H9 (cell line): ENCODE results near the gene PKP1. TPM values are rescaled to one million over a fixed set of nuclear protein-coding genes. Genes with fewer than 3 reads are reported as not detected.

Experiments used
- DNase-seq: peaks from one replicate; pipeline ENCODE4 v3.0.0-alpha.2; 2017
- H2AFZ ChIP-seq: one replicate; pipeline ENCODE4 v1.6.1; 2013; ENCODE audit warnings: mild to moderate bottlenecking, low read length, control low read depth, moderate library complexity
- H2AK5ac ChIP-seq: 2 replicates; pipeline ENCODE4 v1.6.1; 2013; ENCODE audit warnings: low read length, control low read depth, mixed read lengths; ENCODE audit not compliant: insufficient read length
- H2BK120ac ChIP-seq: one replicate; pipeline ENCODE4 v1.6.1; 2013; ENCODE audit warnings: low read depth, mild to moderate bottlenecking, low read length, control low read depth, inconsistent platforms; ENCODE audit not compliant: poor library complexity, severe bottlenecking
- H2BK12ac ChIP-seq: 2 replicates; pipeline ENCODE4 v1.6.1; 2013; ENCODE audit warnings: low read length, control low read depth, mixed read lengths, low read depth; ENCODE audit not compliant: insufficient read length
- H2BK15ac ChIP-seq: 2 replicates; pipeline ENCODE4 v1.6.1; 2013; ENCODE audit warnings: low read depth, low read length, control low read depth
- H2BK20ac ChIP-seq: one replicate; pipeline ENCODE4 v1.6.1; 2013; ENCODE audit warnings: low read depth, mild to moderate bottlenecking, low read length, control low read depth, inconsistent platforms; ENCODE audit not compliant: poor library complexity, severe bottlenecking
- H2BK5ac ChIP-seq: 2 replicates; pipeline ENCODE4 v1.6.1; 2013; ENCODE audit warnings: low read length, control low read depth, mixed read lengths; ENCODE audit not compliant: insufficient read length
- H3K14ac ChIP-seq: 2 replicates; pipeline ENCODE4 v1.6.1; 2013; ENCODE audit warnings: low read length, control low read depth; ENCODE audit not compliant: insufficient read depth
- H3K18ac ChIP-seq: 2 replicates; pipeline ENCODE4 v1.6.1; 2013; ENCODE audit warnings: low read depth, mild to moderate bottlenecking, mixed read lengths, low read length, control low read depth; ENCODE audit not compliant: insufficient read length
- H3K23ac ChIP-seq: 2 replicates; pipeline ENCODE4 v1.6.1; 2013; ENCODE audit warnings: low read length, control low read depth, mixed read lengths, low read depth; ENCODE audit not compliant: insufficient read length
- H3K23me2 ChIP-seq: 2 replicates; pipeline ENCODE4 v1.6.1; 2013; ENCODE audit warnings: low read depth, mild to moderate bottlenecking, mixed read lengths, low read length, control low read depth; ENCODE audit not compliant: insufficient read length, poor library complexity, severe bottlenecking
- H3K27ac ChIP-seq: 2 replicates; pipeline ENCODE4 v1.5.1; 2013; ENCODE audit warnings: low read length, control low read depth, mixed read lengths, low read depth; ENCODE audit not compliant: insufficient read length
- H3K27me3 ChIP-seq: 2 replicates; pipeline ENCODE4 v1.6.1; 2013; ENCODE audit warnings: low read length, control low read depth, inconsistent platforms; ENCODE audit not compliant: insufficient read depth
- H3K4ac ChIP-seq: 2 replicates; pipeline ENCODE4 v1.6.1; 2013; ENCODE audit warnings: low read depth, mild to moderate bottlenecking, control low read depth, inconsistent platforms, low read length, moderate library complexity
- H3K4me1 ChIP-seq: 2 replicates; pipeline ENCODE4 v1.6.1; 2013; ENCODE audit warnings: low read length, control low read depth, inconsistent platforms; ENCODE audit not compliant: insufficient read depth
- H3K4me2 ChIP-seq: 2 replicates; pipeline ENCODE4 v1.6.1; 2013; ENCODE audit warnings: low read length, control low read depth, mixed read lengths; ENCODE audit not compliant: insufficient read length, insufficient read depth
- H3K56ac ChIP-seq: 2 replicates; pipeline ENCODE4 v1.6.1; 2013; ENCODE audit warnings: low read depth, mild to moderate bottlenecking, mixed read lengths, low read length, control low read depth; ENCODE audit not compliant: insufficient read length
- H3K79me1 ChIP-seq: 2 replicates; pipeline ENCODE4 v1.6.1; 2013; ENCODE audit warnings: low read depth, mild to moderate bottlenecking, moderate library complexity, low read length, control low read depth, inconsistent platforms; ENCODE audit not compliant: insufficient read depth, poor library complexity, severe bottlenecking
- H3K79me2 ChIP-seq: 2 replicates; pipeline ENCODE4 v1.6.1; 2013; ENCODE audit warnings: low read length, control low read depth, inconsistent platforms; ENCODE audit not compliant: insufficient read depth
- H3K9ac ChIP-seq: 2 replicates; pipeline ENCODE4 v1.6.1; 2013; ENCODE audit warnings: low read length, control low read depth, mixed read lengths; ENCODE audit not compliant: insufficient read length; ENCODE audit errors: extremely low read depth
- H3K9me3 ChIP-seq: one replicate; pipeline ENCODE4 v1.6.1; 2013; ENCODE audit warnings: low read depth, low read length, inconsistent platforms; ENCODE audit not compliant: control insufficient read depth
- H3T11ph ChIP-seq: one replicate; pipeline ENCODE4 v1.6.1; 2013; ENCODE audit warnings: mild to moderate bottlenecking, low read length, control low read depth, inconsistent platforms
- H4K20me1 ChIP-seq: one replicate; pipeline ENCODE4 v1.6.1; 2013; ENCODE audit not compliant: control insufficient read depth, insufficient read length, insufficient read depth
- H4K5ac ChIP-seq: 2 replicates; pipeline ENCODE4 v1.6.1; 2013; ENCODE audit warnings: low read depth, mild to moderate bottlenecking, mixed read lengths, low read length, control low read depth; ENCODE audit not compliant: insufficient read length
- H4K8ac ChIP-seq: replicated peaks from 2 replicates; pipeline ENCODE4 v1.6.1; 2013; ENCODE audit warnings: low read length, control low read depth, mixed read lengths, low read depth; ENCODE audit not compliant: insufficient read length
- H4K91ac ChIP-seq: 2 replicates; pipeline ENCODE4 v1.6.1; 2013; ENCODE audit warnings: low read depth, mild to moderate bottlenecking, moderate library complexity, mixed read lengths, low read length, control low read depth; ENCODE audit not compliant: insufficient read length
- H3K27ac Mint-ChIP-seq, 3 experiments: 2 replicates in 2 of 3; 3 replicates in 1 of 3; pipeline ENCODE4 v1.8.0; 2020 to 2021; ENCODE audit warnings: mixed read lengths in 3 of 3, mild to moderate bottlenecking in 1 of 3, moderate library complexity in 1 of 3
- H3K27me3 Mint-ChIP-seq: 2 replicates; pipeline ENCODE4 v1.8.0; 2021; ENCODE audit warnings: low read depth, mild to moderate bottlenecking, moderate library complexity, mixed read lengths
- H3K36me3 Mint-ChIP-seq, 3 experiments: 2 replicates in 2 of 3; 3 replicates in 1 of 3; pipeline ENCODE4 v1.8.0; 2020 to 2021; ENCODE audit warnings: low read depth in 3 of 3, mixed read lengths in 3 of 3; ENCODE audit not compliant: insufficient read depth in 1 of 3
- H3K4me1 Mint-ChIP-seq, 2 experiments: 2 replicates each; pipeline ENCODE4 v1.8.0; 2020; ENCODE audit warnings: mixed read lengths in 2 of 2
- H3K4me3 Mint-ChIP-seq, 2 experiments: 2 replicates in 1 of 2; 3 replicates in 1 of 2; pipeline ENCODE4 v1.8.0; 2020 to 2021; ENCODE audit warnings: mild to moderate bottlenecking in 2 of 2, mixed read lengths in 2 of 2, moderate library complexity in 1 of 2
- H3K9me3 Mint-ChIP-seq, 2 experiments: 2 replicates in 1 of 2; 3 replicates in 1 of 2; pipeline ENCODE4 v1.8.0; 2020; ENCODE audit warnings: mild to moderate bottlenecking in 2 of 2, mixed read lengths in 2 of 2, moderate library complexity in 1 of 2
- WGBS: extraction: QIAGEN DNeasy Blood & Tissue Kit; methylation state at CpG from one replicate; pipeline ENCODE4 v1.1.7; 2013; ENCODE audit warnings: missing lambda C conversion rate, low lambda C conversion rate, mixed read lengths; ENCODE audit not compliant: insufficient read length; ENCODE audit errors: extremely low coverage; 5-methylcytosine and 5-hydroxymethylcytosine counted together
- total RNA-seq: library from RNA; stranded (reverse); gene quantifications from 2 replicates; pipeline ENCODE4 v1.2.1, GENCODE V29; 2021
- TF ChIP-seq, protein P1 (sequence below): fragments of 200-600 bp; sonication (generic); conservative IDR thresholded peaks from 3 replicates; pipeline ENCODE4 v1.8.0; 2021; ENCODE audit warnings: antibody characterized with exemption, mild to moderate bottlenecking

Gene PKP1
- total RNA-seq, 1 experiment from 2014 or later: 0.09 TPM

- DNase-seq: no peak
Measured at GRCh38 chr1:201350884-201351283, 67.6 kb downstream of the PKP1 start.

More at GRCh38 chr1:201350884-201351283, 67.6 kb downstream of the PKP1 start:
- no peaks in the 10 kb centered on the region; the same call in none of the 2 replicates for H3K27me3 Mint-ChIP-seq
- H4K5ac ChIP-seq: no peak overlapping the region
- TF ChIP-seq, protein P1, sequence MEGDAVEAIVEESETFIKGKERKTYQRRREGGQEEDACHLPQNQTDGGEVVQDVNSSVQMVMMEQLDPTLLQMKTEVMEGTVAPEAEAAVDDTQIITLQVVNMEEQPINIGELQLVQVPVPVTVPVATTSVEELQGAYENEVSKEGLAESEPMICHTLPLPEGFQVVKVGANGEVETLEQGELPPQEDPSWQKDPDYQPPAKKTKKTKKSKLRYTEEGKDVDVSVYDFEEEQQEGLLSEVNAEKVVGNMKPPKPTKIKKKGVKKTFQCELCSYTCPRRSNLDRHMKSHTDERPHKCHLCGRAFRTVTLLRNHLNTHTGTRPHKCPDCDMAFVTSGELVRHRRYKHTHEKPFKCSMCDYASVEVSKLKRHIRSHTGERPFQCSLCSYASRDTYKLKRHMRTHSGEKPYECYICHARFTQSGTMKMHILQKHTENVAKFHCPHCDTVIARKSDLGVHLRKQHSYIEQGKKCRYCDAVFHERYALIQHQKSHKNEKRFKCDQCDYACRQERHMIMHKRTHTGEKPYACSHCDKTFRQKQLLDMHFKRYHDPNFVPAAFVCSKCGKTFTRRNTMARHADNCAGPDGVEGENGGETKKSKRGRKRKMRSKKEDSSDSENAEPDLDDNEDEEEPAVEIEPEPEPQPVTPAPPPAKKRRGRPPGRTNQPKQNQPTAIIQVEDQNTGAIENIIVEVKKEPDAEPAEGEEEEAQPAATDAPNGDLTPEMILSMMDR: no peak
- H3K23me2 ChIP-seq: no peaks in the 10 kb centered on the region
- no peaks in the 10 kb centered on the region for H3K79me2 ChIP-seq
- no peak overlapping the region for H3K23ac ChIP-seq
- no CpG with 5 or more reads among the region's 7 CpGs for WGBS
- no peak overlapping the region for H3K4me3 Mint-ChIP-seq
- H2BK5ac ChIP-seq: no peak overlapping the region
- peaks cover 34 to 37% of the 10 kb centered on the region in 2 experiments for H3K4me1 Mint-ChIP-seq
- no peak overlapping the region for H4K8ac ChIP-seq
- no peaks in the 10 kb centered on the region for H3K27me3 ChIP-seq
- no peak overlapping the region for H3K56ac ChIP-seq
- H3T11ph ChIP-seq: no peak overlapping the region
- H3K27ac ChIP-seq: no peak overlapping the region
- H3K14ac ChIP-seq: no peak overlapping the region
- no peak overlapping the region for H2BK12ac ChIP-seq
- no peak overlapping the region for H3K4me2 ChIP-seq
- H3K9ac ChIP-seq: no peak overlapping the region
- H2AFZ ChIP-seq: no peak overlapping the region
- no peaks in the 10 kb centered on the region for H3K36me3 Mint-ChIP-seq
- no peaks in the 10 kb centered on the region for H3K9me3 Mint-ChIP-seq
- H4K91ac ChIP-seq: no peak overlapping the region
- no peak overlapping the region for H2BK120ac ChIP-seq
- no peak overlapping the region for H2AK5ac ChIP-seq
- H3K27ac Mint-ChIP-seq: no peak overlapping the region
- H2BK20ac ChIP-seq: no peak overlapping the region
- no peak overlapping the region for H3K18ac ChIP-seq
- no peaks in the 10 kb centered on the region for H4K20me1 ChIP-seq
- H3K79me1 ChIP-seq: no peaks in the 10 kb centered on the region
- peaks cover 8% of the 10 kb centered on the region; the same call in 1 of the 2 replicates for H3K4me1 ChIP-seq
- no peaks in the 10 kb centered on the region for H3K9me3 ChIP-seq
- no peak overlapping the region for H2BK15ac ChIP-seq
- no peak overlapping the region for H3K4ac ChIP-seq
